Spinal cord (tissue), 10 donors: Measurements from ENCODE around the gene TEX35. TPM values are rescaled to one million over a fixed set of nuclear protein-coding genes. Genes with fewer than 3 reads are reported as not detected.
A peak's percentile ranks its signal among the peaks of the same experiment; 100 is the strongest.

Experiments used
- DNase-seq, 6 donors: peaks; one replicate each; pipeline versions ENCODE4 v3.0.0 to v3.0.0-alpha.2; 2013 to 2015; ENCODE audit warnings: low spot score in 6 of 6, low read depth in 4 of 6
- H3K27ac ChIP-seq: one replicate; pipeline ENCODE4 v1.5.1; 2013; ENCODE audit warnings: low read depth, low read length, control low read depth
- H3K27me3 ChIP-seq: one replicate; pipeline ENCODE4 v1.6.1; 2013; ENCODE audit warnings: low read length; ENCODE audit not compliant: control insufficient read depth, insufficient read depth
- H3K36me3 ChIP-seq: one replicate; pipeline ENCODE4 v1.6.1; 2013; ENCODE audit warnings: low read length; ENCODE audit not compliant: control insufficient read depth, insufficient read depth
- H3K4me1 ChIP-seq: one replicate; pipeline ENCODE4 v1.6.1; 2013; ENCODE audit warnings: low read length; ENCODE audit not compliant: control insufficient read depth, insufficient read depth
- H3K4me3 ChIP-seq: one replicate; pipeline ENCODE4 v1.5.1; 2013; ENCODE audit warnings: low read depth, low read length, control low read depth
- H3K9me3 ChIP-seq: one replicate; pipeline ENCODE4 v1.6.1; 2013; ENCODE audit warnings: low read length; ENCODE audit not compliant: control insufficient read depth, insufficient read depth
- WGBS: methylation state at CpG from one replicate; pipeline ENCODE4 v1.1.5; 2013; ENCODE audit warnings: missing lambda C conversion rate; ENCODE audit not compliant: insufficient coverage; 5-methylcytosine and 5-hydroxymethylcytosine counted together
- polyA plus RNA-seq, 2 donors: library from polyadenylated mRNA; unstranded; fragments of 120-200 nt; gene quantifications; one replicate each; pipeline ENCODE4 v1.2.1, GENCODE V29; 2013; ENCODE audit not compliant: insufficient read length in 2 of 2
- total RNA-seq, 2 donors: library from RNA; depleted of rRNA in 1 of 2; stranded (reverse); fragments of 120-200 nt in 1 of 2; fragments of >200 nt in 1 of 2; gene quantifications; one replicate each; pipeline versions ENCODE4 v1.2.3 to v1.2.4, GENCODE V29; 2013 to 2014
- donor health status: healthy.

TEX35 gene
- total and polyA plus RNA-seq, 4 donors = 0.22 TPM; not detected in 3

DNA sequence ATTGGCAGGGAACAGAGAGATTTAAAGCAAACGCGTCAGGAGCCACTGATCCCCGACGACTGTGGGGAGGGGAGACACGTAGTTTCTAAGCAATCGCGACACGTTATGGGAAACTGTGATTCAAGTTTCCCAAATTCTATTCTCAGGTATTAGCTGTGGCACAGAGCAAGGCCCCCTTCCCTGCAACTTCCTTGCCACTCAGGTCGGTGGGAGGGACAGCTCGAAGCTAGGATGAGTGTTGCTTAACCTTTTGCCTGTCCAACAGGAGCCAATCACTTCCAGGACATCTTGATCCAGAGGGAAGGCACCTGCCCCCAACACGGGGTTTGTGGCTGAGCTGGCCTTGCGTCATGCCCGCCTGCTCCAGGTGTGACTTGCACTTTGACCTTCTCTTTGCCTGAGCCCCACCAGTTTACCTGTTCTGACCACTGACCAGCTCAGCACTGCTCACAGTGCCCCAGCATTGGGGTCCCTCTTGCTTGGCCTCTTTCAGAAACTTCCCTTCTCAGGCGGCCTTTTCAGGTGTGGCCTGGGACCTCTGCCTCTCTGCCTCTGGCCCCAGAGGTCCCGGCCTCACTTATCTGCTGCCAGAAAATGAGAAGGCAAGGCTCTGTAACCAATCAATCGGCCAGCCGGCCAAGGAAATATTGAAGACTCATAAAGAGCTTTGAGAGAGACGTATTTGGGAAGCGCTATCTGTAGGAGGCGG, 24.6 kb downstream of the TEX35 start:
- 69% methylated on average over 20 of the region's 20 CpGs for WGBS
- H3K4me3 ChIP-seq = no peak overlapping the region
- peaks cover 29% of the 10 kb centered on the region for H3K4me1 ChIP-seq
- no peaks in the 10 kb centered on the region for H3K9me3 ChIP-seq
- H3K27ac ChIP-seq = no peak overlapping the region
- H3K27me3 ChIP-seq = no peaks in the 10 kb centered on the region
- H3K36me3 ChIP-seq = peaks cover 4% of the 10 kb centered on the region
- DNase-seq = no peak

DNA sequence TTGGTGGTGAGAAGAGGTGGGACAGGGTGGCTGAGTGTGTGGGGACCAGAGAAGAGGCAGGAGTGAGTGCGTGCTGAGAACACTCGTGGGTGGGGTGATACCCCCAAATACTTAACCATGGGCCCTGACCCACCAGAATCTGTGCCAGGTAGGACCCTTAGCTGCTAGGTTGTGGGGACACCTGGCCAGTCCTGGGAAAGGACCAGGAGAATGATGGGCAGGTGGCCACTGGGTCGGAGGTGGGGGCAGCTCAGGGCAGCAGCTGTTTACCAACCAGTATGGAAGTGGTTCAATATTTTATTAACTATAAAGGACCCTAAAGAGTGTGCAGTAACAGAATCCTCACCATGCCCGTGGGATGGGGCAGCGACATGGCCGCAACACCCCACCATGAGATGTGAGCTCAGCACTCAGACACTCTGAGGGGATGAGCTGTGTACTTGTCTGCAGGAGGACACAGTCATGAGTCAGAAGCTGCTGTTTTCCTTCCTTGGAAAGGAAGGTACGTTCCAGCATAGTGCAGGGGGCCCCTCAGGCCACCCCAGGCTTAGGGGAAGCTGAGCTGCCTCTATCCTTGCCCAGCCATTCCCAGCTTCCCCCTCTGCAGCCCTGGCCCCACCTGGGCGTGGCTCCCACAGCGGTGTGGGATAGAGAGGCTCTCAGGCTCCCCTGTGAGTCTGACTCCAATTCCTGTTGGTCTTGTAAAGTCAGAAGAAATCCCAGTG, 25.4 kb downstream of the TEX35 start:
- H3K27me3 ChIP-seq = no peaks in the 10 kb centered on the region
- WGBS = 75% methylated on average over 4 of the region's 9 CpGs
- H3K36me3 ChIP-seq = peaks cover 4% of the 10 kb centered on the region
- H3K4me3 ChIP-seq = no peak overlapping the region
- H3K9me3 ChIP-seq = no peaks in the 10 kb centered on the region
- DNase-seq = no peak
- peaks cover 33% of the 10 kb centered on the region for H3K4me1 ChIP-seq
- no peak overlapping the region for H3K27ac ChIP-seq

DNA sequence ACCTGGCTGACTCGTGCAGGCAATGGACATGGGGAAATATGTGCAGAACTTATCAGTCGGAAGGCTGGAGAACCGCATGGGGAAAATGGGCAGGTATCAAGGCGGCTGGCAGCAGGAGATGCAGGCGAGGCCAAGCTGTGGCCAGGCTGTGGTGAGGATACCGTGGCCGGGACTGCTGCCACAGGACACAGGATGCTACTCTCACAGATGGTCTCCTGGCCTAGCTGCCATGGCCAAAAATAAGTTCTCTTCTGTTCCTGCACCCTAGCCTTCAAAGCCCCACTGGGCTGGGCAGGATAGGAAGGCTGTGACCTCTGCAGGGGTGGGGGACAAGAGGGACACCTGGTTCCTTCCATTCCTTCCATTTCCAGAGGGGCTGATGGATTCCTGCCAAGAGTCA, 26.4 kb downstream of the TEX35 start:
- no peak overlapping the region for H3K27ac ChIP-seq
- no peak for DNase-seq

DNA sequence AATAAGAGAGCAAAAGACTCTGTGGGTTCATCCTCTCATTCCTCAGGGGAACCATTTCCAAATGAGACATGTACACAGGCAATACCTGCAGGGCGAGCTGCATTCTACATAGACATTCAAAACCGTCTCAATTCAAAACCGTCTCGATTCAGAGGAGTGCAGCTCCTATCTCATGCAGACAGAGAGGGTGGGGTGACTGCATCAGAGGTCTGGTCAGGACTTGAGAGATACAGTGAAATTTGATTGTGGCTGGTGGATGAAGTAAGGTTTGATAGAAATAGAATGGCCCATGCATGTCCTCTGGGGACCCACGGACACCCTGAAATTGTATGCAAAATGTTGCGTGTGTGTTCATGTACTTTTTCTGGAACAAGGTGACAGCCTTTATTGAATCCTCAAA, 27.3 kb downstream of the TEX35 start:
- WGBS = 88% methylated on average over 4 of the region's 6 CpGs
- no peak for DNase-seq
- no peaks in the 10 kb centered on the region for H3K27me3 ChIP-seq
- peaks cover 6% of the 10 kb centered on the region for H3K36me3 ChIP-seq
- H3K9me3 ChIP-seq = no peaks in the 10 kb centered on the region
- no peak overlapping the region for H3K27ac ChIP-seq
- no peak overlapping the region for H3K4me3 ChIP-seq
- H3K4me1 ChIP-seq = peaks cover 44% of the 10 kb centered on the region

More for the DNA sequence above, 26.4 kb downstream of the TEX35 start:
- Histone ChIP-seq H3K4me1 (peaks cover 41% of the 10 kb centered on the region), H3K4me3 (no peak overlapping the region), H3K9me3 (no peaks in the 10 kb centered on the region), H3K36me3 (peaks cover 4% of the 10 kb centered on the region), H3K27me3 (no peaks in the 10 kb centered on the region)
- 73% methylated on average over 7 of the region's 7 CpGs for WGBS

DNA sequence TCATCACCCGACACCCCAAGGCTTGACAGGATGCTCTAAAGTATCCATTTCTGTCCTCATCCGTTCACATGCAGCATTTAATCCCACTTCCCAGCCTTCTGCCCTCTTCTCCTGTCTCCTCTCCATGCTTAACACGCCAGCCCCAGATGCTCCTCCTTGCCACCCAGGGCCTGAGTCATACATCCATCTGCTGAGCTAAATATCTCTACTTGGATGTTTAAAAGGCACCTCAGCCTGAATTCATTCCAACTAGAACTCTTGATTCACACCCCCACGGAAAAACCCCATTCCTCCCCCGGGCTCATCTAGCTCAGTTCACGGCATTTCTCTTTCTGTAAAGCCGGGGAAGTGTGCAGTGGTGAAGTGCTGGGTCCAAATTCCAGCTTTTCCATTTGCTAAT, 27.7 kb downstream of the TEX35 start:
- H3K36me3 ChIP-seq = peaks cover 7% of the 10 kb centered on the region
- H3K27ac ChIP-seq = no peak overlapping the region
- DNase-seq = no peak
- H3K4me1 ChIP-seq = peaks cover 44% of the 10 kb centered on the region
- no peak overlapping the region for H3K4me3 ChIP-seq
- 75% methylated on average over 3 of the region's 7 CpGs for WGBS
- H3K27me3 ChIP-seq = no peaks in the 10 kb centered on the region
- H3K9me3 ChIP-seq = no peaks in the 10 kb centered on the region

DNA sequence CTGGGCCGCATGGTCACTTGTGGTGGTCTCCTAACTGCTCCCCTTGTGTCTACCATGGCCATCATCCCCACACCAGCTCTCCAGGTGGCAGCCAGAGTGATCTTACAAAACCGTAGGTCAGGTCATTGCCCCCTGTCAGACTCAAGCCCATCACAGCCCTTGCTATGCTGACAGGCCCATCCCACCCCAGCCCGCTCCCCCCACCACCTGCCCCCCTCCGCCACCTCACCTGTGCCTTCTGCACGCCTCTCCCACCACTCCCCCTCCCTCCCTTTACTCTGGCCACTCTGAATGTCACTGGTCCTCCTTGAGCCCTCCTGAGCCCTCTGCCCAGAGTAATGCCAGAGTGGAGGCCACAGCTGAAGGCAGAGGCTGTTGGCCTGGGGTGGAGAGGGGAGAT, 28.5 kb downstream of the TEX35 start:
- WGBS = 85% methylated on average over 2 of the region's 5 CpGs
- no peak for DNase-seq
- peak overlapping the region; percentile 81 for H3K4me3 ChIP-seq

DNA sequence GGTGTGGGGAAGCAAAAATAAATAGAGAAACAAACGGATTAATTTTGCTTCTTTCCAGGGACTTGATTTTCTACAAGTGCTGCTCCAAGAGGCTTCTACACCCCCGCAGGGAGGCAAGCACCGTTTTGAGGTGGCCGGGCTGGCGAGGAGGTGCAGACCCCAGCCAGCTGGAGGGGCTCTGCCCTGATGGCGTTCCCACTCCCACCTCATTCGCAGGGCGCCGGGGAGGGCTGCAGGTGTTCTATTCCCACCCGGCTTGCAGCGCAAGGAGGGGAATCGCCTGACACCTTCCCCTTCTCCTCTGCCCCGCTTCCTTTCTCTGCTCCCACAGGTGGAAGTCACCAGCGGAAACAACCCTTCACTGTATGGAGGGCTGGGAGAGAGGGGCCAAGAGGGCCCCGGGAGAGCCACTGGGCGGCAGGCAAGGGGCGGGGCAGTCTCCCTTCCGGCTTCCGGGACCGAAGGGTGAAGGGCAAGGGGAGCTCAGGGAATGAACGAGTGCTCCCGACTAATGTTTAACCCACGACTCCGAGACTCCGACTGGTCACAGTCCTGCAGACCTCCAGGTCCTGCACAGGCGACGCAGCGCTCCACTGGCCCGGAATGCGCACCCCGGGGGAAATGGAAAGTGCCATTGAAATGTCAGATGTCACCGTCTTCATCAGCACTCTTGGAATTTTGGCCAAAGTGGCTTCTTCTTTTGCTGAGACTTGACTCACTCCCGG, 29.1 kb downstream of the TEX35 start:
- H3K36me3 ChIP-seq = peaks cover 10% of the 10 kb centered on the region
- H3K4me1 ChIP-seq = peaks cover 39% of the 10 kb centered on the region
- peak overlapping the region; percentile 92 for H3K27ac ChIP-seq
- peak in 4 of 6 donors; percentile 13 to 71 (median 48) for DNase-seq
- no peaks in the 10 kb centered on the region for H3K9me3 ChIP-seq
- 2% methylated on average over 28 of the region's 33 CpGs for WGBS
- peak overlapping the region; percentile 81 for H3K4me3 ChIP-seq
- no peaks in the 10 kb centered on the region for H3K27me3 ChIP-seq

More for the DNA sequence above, 28.5 kb downstream of the TEX35 start:
- H3K4me1 ChIP-seq = peaks cover 44% of the 10 kb centered on the region
- H3K9me3 ChIP-seq = no peaks in the 10 kb centered on the region
- no peak overlapping the region for H3K27ac ChIP-seq
- H3K36me3 ChIP-seq = peaks cover 7% of the 10 kb centered on the region
- no peaks in the 10 kb centered on the region for H3K27me3 ChIP-seq

DNA sequence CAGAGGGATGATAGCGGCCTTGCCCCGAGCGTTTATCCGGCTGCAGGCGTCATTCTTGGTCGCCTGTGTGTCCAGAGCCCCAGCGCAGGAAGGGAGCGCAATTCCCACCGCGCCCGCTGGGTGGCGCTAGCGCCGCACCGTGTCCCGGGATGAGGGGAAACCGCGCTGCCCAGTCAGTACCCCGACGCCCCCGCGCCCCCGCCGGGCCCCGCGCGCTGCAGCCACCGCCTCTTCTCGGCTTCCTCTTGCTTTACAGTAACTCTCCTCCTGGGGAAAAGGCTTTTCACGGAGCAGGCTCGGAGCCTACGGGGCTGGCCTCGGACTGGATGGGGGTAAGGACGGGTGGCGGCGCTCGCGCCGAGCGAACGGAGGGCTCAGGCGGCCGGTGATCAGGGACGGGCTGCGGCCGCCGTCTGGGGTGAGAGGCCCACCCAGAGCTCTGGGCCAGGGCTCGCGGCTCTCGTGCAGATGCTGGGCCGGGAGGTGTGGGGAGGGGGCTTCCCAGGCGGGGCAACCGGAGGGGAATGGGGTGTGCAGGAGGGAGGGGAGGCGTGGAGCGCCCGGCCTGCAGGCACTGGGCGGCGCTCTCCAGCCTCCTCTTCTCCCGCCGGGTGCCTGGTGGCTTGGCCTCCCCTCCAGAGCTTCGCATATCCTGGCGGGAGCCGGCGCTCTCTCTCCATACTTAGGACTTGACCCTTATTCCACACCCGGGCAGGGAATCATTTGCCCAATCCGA, 29.8 kb downstream of the TEX35 start:
- peak; percentile 79 to 95 (median 85) for DNase-seq
- Histone ChIP-seq H3K4me1 (peaks cover 32% of the 10 kb centered on the region), H3K4me3 (peak overlapping the region; percentile 81), H3K27ac (peak overlapping the region; percentile 92), H3K9me3 (no peaks in the 10 kb centered on the region), H3K27me3 (no peaks in the 10 kb centered on the region), H3K36me3 (peaks cover 10% of the 10 kb centered on the region)
- WGBS = 0% methylated on average over 51 of the region's 66 CpGs

DNA sequence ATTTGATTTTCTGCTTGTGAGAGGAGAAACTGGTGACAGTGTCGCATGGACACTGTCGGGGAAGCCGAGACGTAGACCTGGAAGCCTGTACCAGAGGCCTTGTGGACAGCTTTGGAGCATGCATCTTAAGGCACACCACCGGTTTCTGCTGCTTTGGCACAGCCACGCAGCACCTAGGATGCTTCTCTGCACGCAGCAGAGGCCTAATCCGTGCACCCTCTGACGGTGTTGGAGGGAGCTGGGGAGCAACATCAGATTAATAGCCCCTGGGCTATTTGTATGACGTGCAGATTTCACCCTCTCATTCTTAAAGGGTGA, 30.3 kb downstream of the TEX35 start:
- Histone ChIP-seq H3K4me1 (peaks cover 30% of the 10 kb centered on the region), H3K36me3 (peaks cover 10% of the 10 kb centered on the region), H3K27me3 (no peaks in the 10 kb centered on the region), H3K4me3 (peak overlapping the region; percentile 81), H3K9me3 (no peaks in the 10 kb centered on the region), H3K27ac (peak overlapping the region; percentile 92)
- WGBS = 5% methylated on average over 10 of the region's 10 CpGs
- no peak for DNase-seq
